Measurements from ENCODE around the gene CTNND2.
"Not testable (repeated sequence)": the region's sequence is repeated elsewhere in the genome, so short reads cannot be mapped to it uniquely, and the experiment has no call there.

Gene CTNND2

DNA sequence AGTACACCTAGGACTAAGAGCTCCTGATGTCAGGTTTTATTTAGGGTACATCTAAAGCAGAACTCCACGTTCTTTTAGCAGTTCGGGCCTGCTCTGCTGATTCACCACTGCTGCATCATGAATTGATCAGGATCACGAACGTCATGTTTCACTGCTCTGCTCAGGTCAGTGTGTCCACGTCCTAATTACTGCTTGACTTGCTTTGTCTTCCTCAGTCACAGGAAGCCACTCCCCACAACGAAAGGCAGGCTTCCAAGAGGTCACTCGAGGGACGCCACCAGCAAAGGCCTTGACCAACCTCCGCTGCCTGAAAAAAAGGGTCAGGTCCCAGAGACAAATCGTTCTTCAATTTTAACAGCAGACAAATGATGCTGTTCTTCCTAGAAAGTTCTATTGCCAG lies 40.3 kb downstream of the CTNND2 start:
- no peak for DNase-seq (ENCODE audit: low read depth)

DNA sequence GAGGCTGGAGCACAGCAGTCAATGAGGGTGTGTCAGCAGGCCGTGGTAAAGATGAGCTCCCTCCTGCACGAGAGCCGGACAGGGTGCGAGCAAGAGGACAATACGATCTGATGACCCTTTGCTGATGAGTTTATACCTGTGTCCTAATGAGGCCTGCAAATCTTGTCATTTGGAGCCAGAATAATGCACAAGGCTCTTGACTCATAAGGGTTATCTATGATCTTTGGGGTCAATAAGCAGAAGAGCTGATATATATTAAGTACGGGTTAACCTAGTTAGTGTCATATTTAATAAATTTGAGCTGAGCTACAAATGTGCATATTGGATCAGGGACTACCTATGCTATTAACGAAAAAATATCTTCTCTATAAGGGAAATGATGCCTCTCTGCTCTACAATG lies 46.9 kb downstream of the CTNND2 start:
- no peak for DNase-seq (ENCODE audit: low read depth)

DNA sequence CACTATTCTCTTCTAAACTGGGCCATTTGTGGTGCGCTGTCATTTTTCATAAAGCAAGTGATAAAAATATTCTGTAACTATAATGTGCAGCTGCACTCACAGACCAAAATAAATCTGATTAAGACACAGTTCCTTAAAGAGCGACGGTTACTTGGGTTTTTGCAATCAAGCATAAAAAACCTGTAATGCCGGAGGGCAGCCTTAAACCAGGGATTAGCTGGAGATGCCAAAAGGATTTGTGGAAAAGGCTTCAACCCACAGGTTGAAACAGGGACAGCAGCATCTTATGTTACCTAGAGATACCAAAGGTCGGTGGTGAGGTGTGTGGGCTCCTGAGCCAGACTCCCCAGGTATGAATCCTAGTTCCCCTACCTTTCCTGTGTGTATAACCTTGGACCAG lies 49.3 kb downstream of the CTNND2 start:
- no peak for DNase-seq (ENCODE audit: low read depth)

DNA sequence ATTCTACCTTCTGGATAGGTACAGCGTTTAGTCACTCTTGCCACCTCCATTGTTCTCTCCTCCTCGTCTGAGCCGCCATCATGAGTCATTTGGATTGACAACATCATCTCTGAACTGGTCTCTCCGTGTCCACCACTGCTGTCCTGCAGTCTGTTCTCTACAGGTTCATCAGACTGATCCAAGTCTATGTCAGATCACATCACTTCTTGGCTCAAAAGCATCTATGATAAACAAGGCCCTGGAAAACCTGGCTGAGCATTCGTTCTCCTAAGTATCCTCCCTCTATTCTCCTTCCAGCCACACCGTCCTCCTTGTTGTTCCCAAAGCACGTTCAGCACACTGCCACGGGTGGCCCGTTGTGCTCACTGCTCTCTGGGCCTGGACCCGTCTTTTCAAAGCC lies 50.5 kb downstream of the CTNND2 start:
- no peak for DNase-seq (ENCODE audit: low read depth)

DNA sequence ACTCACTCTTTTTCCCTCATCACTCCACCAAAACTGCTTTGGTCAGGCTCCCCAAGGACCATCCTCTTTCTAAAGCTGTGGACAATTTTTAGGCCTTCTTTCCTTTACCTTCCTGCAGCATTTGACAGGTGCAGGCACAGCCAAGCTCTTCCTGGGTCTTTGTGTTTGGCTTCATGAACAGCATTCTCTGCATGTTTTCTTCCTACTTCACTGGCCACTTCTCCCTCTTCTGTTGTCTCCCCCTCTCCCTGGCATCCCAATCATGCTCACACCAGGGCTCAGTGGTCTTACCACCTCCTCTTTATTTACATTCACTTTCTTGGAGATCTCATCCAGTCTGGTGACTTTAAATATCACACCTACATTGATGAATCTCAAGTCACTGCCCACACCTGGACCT lies 51.1 kb downstream of the CTNND2 start:
- no peak for DNase-seq (ENCODE audit: low read depth)

DNA sequence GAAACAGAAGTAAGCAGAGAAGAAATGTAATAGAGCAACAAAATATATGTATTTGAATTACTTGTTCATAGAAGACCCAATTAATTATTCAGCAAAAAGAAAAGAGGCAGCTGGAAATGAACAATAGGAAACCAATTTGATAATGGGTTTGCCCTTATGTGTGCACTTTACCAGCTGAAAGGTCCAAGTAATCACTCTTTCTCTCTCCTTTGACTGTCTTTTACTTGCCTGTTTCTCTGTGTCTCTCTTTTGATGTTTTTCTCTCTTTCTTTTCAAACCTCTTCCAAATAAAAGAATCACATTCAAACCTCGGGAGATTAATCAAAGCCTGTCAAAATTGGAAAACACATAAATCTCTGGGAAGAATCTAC lies 51.5 kb downstream of the CTNND2 start:
- no peak for DNase-seq (ENCODE audit: low read depth)

DNA sequence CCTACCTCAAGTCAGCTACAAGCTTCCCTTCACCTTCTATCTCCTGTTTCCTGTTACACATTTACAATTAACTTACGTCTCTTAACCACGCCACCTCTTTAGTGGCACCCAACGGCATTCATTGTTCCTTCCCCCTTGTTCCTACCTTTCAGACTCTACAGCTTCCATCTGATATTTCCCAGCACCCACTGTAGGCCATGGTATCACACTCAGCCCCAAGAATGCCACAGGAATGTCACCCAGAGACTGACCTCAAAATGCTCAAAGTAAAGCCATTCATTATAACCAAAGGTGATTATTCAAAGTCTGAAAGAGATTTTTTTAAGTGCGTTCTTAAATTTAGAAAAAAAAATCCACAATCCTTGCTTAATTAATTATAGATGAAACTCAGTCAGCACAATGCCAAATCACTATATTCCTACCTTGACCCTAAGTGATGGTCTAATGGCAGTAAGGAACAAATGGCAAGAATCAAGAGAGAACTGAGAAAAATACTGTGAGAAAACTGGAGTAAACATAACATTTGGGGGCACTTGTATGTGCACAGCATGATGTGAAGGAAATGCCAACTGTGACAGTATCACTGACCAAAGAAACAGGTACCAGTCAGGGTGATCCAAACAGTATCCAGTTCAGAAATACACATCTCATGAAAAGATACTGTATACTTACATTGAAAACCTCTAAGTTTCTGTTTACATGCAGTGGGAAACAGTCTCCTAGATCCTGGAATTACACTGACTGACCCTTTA lies 52.1 kb downstream of the CTNND2 start:
- no peak for DNase-seq (ENCODE audit: low read depth)

DNA sequence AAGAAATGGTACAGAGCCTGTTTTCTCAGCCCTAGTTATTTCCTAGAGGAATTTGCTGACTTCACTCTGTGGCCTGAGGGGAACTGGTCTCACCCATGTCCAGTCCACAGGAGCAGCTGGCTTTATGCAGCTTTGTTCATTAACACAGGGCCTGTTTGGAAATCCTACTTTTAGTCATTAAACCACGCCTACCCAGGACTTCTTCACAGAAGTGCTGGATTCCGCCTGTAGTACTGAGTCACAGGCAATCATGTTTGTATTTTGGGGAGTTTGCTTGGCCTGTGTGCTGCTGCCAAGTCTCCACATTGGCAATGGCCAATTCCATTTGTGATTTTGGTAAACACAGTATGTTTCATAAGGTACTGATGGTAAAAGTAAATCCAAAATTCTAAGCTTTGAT lies 52.8 kb downstream of the CTNND2 start:
- DNase-seq (ENCODE audit: low read depth) = no peak

DNA sequence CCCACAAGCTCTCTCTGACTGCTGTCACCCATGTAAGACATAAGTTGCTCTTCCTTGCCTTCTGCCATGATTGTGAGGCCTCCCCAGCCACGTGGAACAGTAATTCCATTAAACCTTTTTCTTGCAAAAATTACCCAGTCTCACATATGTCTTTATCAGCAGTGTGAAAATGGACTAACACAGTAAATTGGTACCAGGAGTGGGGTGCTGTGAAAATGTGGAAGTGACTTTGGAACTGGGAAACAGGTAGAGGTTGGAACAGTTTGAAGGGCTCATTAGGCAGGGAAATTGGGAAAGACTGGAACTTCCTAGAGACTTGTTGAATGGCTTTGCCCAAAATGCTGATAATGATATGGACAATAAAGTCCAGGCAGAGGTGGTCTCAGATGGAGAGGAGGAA lies 75.7 kb downstream of the CTNND2 start:
- not testable (repeated sequence) for DNase-seq (ENCODE audit: low read depth)

DNA sequence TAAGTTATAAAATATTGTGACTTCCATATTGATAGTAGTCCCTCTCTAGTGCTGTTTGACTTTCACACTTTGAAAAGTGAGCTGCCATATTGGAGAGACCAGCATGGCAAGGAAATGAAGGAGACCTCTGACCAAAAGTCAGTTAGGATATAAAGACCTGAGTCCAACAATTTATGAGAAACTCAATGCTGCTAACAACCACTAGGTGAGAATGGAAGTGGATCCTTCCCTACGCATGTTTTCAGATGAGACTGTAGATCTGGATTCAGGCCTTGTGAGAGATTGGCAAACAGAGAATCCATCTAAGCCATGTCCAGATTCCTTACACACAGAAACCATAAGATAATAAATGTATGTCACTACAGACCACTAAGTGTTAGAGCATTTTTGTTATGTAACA lies 81.6 kb downstream of the CTNND2 start:
- DNase-seq (ENCODE audit: low read depth) = no peak

DNA sequence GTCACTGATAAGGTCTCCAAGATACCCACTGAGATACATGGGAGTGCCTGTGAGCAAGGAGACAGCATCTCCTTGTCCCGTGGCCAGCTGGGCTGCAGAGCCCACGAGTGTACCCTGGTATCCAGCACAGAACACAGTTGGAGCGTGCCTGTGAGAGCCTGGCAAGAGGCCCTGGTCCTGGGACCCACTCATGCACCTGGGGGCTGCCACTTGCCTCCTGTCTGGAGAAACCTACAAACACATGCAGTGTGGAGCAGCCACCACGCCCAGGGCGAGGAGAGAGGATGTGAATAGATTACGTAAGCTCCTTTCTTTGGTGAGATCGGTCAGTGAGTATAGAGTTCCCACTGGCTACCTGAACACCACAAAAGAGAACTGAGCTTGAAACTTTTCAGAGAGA lies 88.3 kb downstream of the CTNND2 start:
- DNase-seq (ENCODE audit: low read depth) = no peak

DNA sequence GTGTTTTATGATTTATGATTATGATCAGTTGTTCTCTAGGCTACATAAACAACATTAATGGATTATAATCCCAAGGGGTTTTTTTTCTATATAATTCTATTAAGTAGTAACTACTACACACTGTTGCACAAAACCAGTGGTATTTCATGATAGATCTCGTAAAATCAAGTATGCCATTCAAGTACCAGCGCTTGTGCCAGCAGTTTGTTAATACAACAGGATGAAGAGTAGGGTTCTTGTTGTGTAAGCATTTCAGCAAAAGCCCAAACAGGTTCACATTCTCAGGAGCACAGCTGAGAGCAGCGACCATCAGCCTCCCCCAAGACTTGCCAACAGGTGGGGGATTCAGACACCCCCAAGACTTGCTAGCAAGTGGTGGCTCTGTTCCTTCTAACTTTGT lies 88.8 kb downstream of the CTNND2 start:
- DNase-seq (ENCODE audit: low read depth) = no peak

DNA sequence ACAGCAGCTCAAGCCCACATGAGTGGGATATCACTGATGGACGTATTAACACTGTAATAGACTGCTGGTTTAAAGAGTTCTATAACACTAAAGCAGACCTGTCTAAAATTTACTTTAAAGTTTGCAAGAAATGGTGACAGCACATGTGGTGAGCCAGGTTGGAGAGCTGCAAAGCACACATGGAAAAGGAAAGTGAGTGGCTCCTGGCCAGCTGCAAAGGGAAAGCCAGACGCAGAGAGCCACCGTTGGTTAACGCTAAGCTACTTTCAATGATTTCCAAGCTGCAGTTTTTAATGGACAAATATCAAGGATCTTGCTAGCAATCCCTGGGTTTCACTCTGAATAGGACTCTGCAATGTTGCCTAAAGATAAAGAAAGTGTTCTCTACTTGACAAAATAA lies 89.9 kb downstream of the CTNND2 start:
- no peak for DNase-seq (ENCODE audit: low read depth)

DNA sequence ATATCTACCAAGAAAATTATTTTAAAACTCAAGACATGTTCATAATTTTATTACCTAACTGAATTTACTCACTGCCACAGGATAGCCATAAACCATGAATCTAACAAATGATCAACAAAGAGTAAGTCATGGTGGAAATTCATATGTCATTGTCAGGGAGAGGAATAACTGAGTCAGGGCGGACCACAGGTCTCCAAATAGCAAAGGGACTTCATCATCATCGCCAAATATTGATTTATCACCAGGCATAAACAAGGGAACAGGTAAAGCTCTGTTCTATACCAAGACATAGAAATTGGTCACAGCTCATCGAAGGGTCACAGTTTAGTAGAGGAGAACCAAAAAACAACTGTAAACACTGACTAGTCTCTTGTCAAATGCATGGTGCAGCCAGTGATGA lies 94.8 kb downstream of the CTNND2 start:
- no peak for DNase-seq (ENCODE audit: low read depth)

DNA sequence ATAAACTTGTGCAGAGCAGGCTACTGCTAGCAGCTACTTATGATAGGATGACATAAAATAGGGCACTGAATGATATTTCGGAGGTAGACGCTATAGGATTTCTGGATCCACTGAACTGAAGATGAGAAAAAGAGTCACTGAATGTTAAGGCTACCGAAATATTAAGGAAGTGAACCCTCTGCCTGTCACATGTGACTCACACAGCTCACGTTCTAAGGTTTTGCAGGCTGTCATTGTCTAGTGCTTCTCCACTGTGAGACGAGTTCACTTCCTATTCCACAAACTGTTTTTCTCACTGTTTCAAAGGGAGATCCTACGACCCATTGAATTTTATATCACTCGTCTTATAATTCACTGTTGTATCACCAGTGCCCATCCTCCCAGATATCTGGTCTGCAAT lies 100.8 kb downstream of the CTNND2 start:
- DNase-seq (ENCODE audit: low read depth) = no peak

DNA sequence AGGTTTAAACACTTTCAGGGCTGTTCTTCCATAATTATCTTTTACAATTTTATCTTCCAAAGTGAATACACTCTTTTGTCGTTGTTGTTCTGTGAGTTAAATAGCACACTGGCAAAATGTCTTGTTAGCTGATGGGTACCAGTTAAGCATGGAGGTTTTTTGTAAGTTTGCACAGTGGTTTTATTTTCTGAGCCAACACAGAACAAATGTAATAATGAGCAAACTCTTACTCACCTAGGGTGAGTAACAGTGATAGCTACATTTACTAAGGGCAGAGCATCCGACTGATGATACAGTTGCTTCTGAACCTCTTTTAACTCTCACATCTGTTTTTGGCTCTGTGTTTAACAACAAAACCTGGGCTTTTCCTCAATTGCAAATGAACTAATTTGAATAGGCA lies 103.2 kb downstream of the CTNND2 start:
- DNase-seq (ENCODE audit: low read depth) = no peak

DNA sequence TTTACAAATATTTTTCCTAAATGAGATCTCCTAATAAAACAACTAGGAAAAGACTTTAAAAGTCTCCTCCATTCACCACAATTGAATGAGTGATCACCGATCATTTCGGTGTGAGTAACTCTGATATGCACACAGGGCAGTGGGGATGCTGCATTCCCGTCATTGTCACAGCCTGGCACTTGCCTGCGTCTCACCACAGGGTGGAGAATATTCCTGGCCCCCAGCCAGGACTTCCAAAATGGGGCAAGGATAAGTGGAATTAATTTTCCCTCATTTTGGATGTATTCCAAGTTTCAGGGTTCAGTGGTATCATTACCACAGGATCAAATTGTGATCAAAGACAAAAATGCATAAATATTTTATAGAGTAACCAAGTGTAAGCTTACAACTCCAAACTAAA lies 107.1 kb downstream of the CTNND2 start:
- DNase-seq (ENCODE audit: low read depth) = no peak

DNA sequence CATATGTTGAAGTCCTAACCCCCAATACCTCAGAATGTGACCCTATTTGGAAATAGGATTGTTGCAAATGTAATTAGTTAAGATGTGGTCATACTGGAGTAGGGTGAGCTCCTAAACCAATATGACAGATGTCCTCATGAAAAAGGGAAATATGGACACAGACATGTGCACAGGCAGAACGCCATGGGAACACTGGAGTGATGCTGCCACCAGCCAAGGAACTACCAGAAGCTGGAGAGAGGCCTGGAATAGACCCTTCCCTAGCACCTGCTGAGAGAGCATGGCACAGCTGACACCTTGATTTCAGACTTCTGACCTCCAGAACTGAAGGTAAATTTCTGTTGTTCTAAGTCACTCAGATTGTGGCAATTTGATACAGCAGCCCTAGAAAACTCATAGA lies 110.8 kb downstream of the CTNND2 start:
- DNase-seq (ENCODE audit: low read depth) = no peak

DNA sequence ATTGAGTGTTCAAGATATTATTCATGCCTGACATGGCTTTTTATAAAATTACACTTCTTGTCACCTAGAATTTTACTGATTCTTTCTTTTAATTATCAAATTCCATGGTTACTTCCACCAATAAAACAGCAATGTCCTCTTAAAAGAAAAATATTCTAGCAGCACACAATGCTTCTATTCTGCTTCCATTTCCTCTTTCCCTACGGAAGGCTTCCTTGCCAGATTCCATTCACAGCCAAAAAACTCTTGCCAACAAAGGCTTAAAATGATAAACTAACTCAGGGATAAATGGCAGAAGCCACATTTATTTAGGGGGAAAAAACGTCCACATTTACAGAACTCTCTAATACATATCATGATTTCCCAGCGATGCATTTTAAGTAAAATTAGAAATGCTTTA lies 111.6 kb downstream of the CTNND2 start:
- no peak for DNase-seq (ENCODE audit: low read depth)

DNA sequence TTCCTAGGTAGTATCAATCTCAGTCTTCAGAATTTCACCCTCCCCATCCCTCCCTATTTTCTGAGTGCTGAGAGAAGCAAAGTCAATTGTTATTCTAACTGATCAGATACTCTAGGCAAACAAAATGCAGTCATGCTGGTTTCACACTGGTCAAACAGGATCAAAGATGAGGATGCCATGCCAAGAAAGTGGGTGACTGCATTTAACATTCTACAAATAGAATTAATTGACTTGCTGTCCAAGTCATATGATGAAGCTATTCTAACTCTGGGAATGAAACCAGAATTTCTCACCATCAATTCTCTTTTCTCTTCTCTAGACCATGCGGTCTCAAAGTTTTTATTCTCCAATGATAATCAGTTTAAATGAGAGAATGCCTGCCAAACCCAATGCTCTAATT lies 112.5 kb downstream of the CTNND2 start:
- no peak for DNase-seq (ENCODE audit: low read depth)

DNA sequence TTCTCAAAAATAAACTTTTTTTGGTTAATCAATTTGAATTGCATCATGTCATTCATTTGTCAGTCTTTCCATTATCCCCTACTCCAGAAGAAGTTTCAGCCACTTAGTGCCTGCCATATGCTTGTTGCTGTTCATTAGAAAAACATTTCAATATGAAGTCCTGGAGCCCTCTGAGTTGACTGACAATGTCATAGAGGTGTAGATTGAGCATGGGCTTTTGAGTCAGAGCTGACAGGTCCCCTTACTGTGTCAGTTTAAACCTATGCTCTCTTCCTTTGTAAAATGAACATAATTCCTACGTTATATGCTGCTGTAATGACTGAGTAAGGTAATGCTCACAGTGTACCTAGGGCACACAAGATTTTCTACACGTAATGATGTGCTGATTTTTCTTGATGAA lies 114.0 kb downstream of the CTNND2 start:
- DNase-seq (ENCODE audit: low read depth) = no peak

DNA sequence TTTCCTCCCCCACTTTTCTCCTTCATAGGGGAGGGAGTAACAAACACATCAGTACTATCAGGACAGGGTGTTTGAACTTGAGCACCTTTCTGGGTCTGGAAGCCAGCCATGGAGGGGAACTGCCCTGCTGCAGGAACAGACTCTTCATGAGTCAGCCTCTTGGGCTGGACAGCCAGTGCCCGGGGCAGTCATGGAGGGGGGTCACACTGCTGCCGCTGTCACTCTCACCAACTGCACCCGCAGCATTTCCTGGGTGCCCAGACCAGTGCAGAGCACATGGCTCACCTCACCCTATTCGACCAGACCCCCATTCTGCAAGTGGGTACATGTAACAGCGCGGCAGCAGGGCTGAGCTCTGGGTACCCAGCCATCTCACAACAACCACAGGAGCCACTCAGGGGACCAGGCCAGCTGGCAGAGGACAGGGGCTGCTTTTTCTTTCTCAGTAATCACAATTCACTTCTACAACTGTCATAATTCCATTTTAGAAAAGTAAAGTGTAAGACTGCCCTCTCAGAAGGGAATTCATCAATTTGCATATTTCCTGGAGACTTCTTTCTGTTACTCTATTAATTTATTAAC lies 118.4 kb downstream of the CTNND2 start:
- DNase-seq (ENCODE audit: low read depth) = no peak

DNA sequence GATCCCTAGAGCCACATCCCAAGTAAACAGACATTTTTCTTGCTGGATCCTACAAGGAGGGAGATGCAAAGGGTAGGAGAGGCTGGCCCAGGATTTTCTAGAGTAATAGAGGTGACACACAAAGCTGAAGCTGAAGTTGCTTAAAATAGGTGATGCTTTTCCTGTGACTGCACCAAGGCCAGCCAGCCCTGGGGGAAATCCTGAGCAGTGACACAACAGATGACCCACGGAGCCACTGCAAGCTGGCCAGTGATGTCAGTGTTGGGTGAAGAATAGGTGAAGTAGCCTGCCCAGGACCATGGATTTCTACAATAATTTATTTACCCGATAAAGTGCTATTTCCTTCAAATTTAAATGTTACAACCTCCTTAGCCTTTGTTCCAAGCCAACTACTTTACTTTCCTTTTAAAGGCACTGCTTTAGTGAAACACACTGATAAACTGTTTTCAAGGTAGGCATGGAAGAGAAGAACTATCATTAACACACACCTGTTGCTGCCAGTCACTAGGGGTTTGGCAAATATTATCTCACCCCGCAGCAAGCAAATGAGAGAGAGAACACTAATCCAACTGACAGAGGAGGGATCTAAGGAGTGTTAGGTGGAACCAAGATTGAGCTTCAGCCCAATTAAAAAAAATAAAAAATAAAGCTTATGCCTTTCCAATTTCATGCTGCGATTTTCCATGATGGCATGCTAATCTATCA lies 123.5 kb downstream of the CTNND2 start:
- DNase-seq (ENCODE audit: low read depth) = no peak

DNA sequence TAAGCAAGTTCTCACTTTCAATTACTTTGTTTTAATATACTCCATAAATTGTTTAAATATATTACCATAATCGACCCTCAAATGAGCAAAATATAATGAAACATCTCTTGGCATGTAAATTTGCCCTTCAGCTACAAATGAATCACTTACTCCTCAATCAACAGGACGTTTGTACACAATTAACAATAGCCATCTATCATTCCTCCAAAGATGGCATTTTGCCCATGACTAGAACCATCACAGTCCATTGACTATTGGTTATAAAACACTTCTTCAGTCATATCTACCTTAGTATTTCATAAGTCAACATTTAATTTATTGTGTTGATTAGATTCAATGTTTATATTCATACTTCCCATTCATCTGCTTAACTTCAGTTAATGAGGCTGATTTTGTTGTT lies 127.2 kb downstream of the CTNND2 start:
- DNase-seq (ENCODE audit: low read depth) = no peak
